A549 (cell line): ENCODE results near the gene INSM1. TPM values are rescaled to one million over a fixed set of nuclear protein-coding genes. Genes with fewer than 3 reads are reported as not detected.

Experiments
- ATAC-seq, 2 experiments: fragments of 200-7000 bp in 1 of 2; fragments of >200 bp in 1 of 2; cut with Nextera tagmentation in 1 of 2; cut with Tn5 transposase in 1 of 2; 3 replicates each; pipeline versions ENCODE4 v1.8.0 to v1.9.1; 2018 to 2020; ENCODE audit warnings: mild to moderate bottlenecking in 1 of 2, moderate library complexity in 1 of 2
- CTCF ChIA-PET: fragments of 300-600 bp; sonication (Branson Sonifier 250); formaldehyde crosslinking; extraction: SDS; loops from one replicate; lab custom pipeline; 2021; ENCODE audit warnings: antibody characterized with exemption, inconsistent platforms; lab: Yijun Ruan, JAX
- POLR2A ChIA-PET: fragments of 350-600 bp; formaldehyde crosslinking; extraction: SDS; loops from one replicate; lab custom pipeline; 2021; ENCODE audit warnings: antibody characterized with exemption, inconsistent platforms; lab: Yijun Ruan, JAX
- DNase-seq, 2 experiments: peaks; one replicate each; pipeline versions ENCODE4 v3.0.0 to v3.0.0-alpha.2; 2011 to 2016; ENCODE audit warnings: low read depth in 1 of 2, low spot score in 1 of 2
- FAIRE-seq: peaks from 2 replicates; lab custom pipeline; 2011; peaks lifted over from hg19 to GRCh38; lab: Jason Lieb, UNC
- H3K27ac ChIP-seq, 2 experiments: fragments of >200 bp; sonication (Bioruptor Twin); formaldehyde crosslinking; 3 replicates each; pipeline ENCODE4 v1.5.1; 2016 to 2017
- H3K4me1 ChIP-seq: fragments of >200 bp; sonication (Bioruptor Twin); formaldehyde crosslinking; 3 replicates; pipeline ENCODE4 v1.6.1; 2016
- H3K4me2 ChIP-seq: fragments of >200 bp; sonication (Bioruptor Twin); formaldehyde crosslinking; 3 replicates; pipeline ENCODE4 v1.6.1; 2016
- H3K4me3 ChIP-seq: fragments of >200 bp; sonication (Bioruptor Twin); formaldehyde crosslinking; 3 replicates; pipeline ENCODE4 v1.5.1; 2016
- H3K9me3 ChIP-seq: fragments of >200 bp; sonication (Bioruptor Twin); formaldehyde crosslinking; 3 replicates; pipeline ENCODE4 v1.6.1; 2016
- CBX2 ChIP-seq: fragments of 200-600 bp; sonication (generic); IDR thresholded peaks from 2 replicates; pipeline ENCODE4 v1.6.1; 2016; ENCODE audit warnings: low read depth, mild to moderate bottlenecking, borderline replicate concordance
- CHD4 ChIP-seq: fragments of 200-600 bp; sonication (generic); IDR thresholded peaks from 2 replicates; pipeline ENCODE4 v1.6.1; 2016; ENCODE audit warnings: antibody characterized with exemption, mild to moderate bottlenecking, borderline replicate concordance
- E2F6 ChIP-seq: IDR thresholded peaks from 2 replicates; pipeline ENCODE4 v1.6.1; 2012; ENCODE audit warnings: low read depth, borderline replicate concordance
- EHF ChIP-seq: fragments of 250-450 bp; sonication (Bioruptor Pico); IDR thresholded peaks from 2 replicates; pipeline ENCODE4 v1.5.0; 2020; ENCODE audit warnings: mild to moderate bottlenecking
- ESRRA ChIP-seq: fragments of 150-350 bp; IDR thresholded peaks from 2 replicates; pipeline ENCODE4 v1.6.1; 2014; ENCODE audit warnings: mild to moderate bottlenecking, low read length, borderline replicate concordance
- HOXA7 ChIP-seq: fragments of 250-450 bp; sonication (Bioruptor Pico); IDR thresholded peaks from 2 replicates; pipeline ENCODE4 v1.5.0; 2020; ENCODE audit warnings: mild to moderate bottlenecking, moderate library complexity
- HOXB5 ChIP-seq: fragments of 250-450 bp; sonication (Bioruptor Pico); IDR thresholded peaks from 2 replicates; pipeline ENCODE4 v1.5.0; 2020; ENCODE audit warnings: mild to moderate bottlenecking, moderate library complexity
- KDM1A ChIP-seq: fragments of 200-600 bp; sonication (generic); IDR thresholded peaks from 2 replicates; pipeline ENCODE4 v1.6.1; 2016; ENCODE audit warnings: low read depth, mild to moderate bottlenecking
- MAFK ChIP-seq: fragments of 450-650 bp; IDR thresholded peaks from 2 replicates; pipeline ENCODE4 v1.6.1; 2014; ENCODE audit not compliant: partially characterized antibody
- MAX ChIP-seq: IDR thresholded peaks from 2 replicates; pipeline ENCODE4 v1.6.1; 2012
- NFE2L2 ChIP-seq: fragments of 150-350 bp; conservative IDR thresholded peaks from 2 replicates; pipeline ENCODE4 v1.6.1; 2014; ENCODE audit warnings: low read length
- NPAS2 ChIP-seq: fragments of 250-450 bp; sonication (Bioruptor Pico); IDR thresholded peaks from 2 replicates; pipeline ENCODE4 v1.8.0; 2022; ENCODE audit warnings: mild to moderate bottlenecking, moderate library complexity, borderline replicate concordance
- PHF8 ChIP-seq: fragments of 200-600 bp; sonication (generic); IDR thresholded peaks from 2 replicates; pipeline ENCODE4 v1.6.1; 2016; ENCODE audit warnings: low read depth, mild to moderate bottlenecking, antibody characterized with exemption, moderate library complexity, borderline replicate concordance
- POLR2AphosphoS2 ChIP-seq: conservative IDR thresholded peaks from 2 replicates; pipeline ENCODE4 v1.6.1; 2012; ENCODE audit warnings: low read length, improper control_type of control experiment, inconsistent platforms
- RARB ChIP-seq: fragments of 250-450 bp; sonication (Bioruptor Pico); IDR thresholded peaks from 2 replicates; pipeline ENCODE4 v1.8.0; 2021; ENCODE audit warnings: mild to moderate bottlenecking, moderate library complexity
- SMC3 ChIP-seq: fragments of >200 bp; sonication (Bioruptor Twin); formaldehyde crosslinking; IDR thresholded peaks from 3 replicates; pipeline ENCODE4 v1.6.1; 2018; ENCODE audit warnings: inconsistent platforms
- ZNF302 ChIP-seq: fragments of 250-450 bp; sonication (Bioruptor Pico); IDR thresholded peaks from 2 replicates; pipeline ENCODE4 v1.9.0; 2021; ENCODE audit warnings: inconsistent platforms, mild to moderate bottlenecking, moderate library complexity
- WGBS: methylation state at CpG from one replicate; pipeline ENCODE4 v1.1.6; 2017; ENCODE audit errors: missing lambda C conversion rate; 5-methylcytosine and 5-hydroxymethylcytosine counted together
- polyA plus RNA-seq, 4 experiments: library from polyadenylated mRNA; depleted of rRNA in 3 of 4; stranded (reverse); fragments of >200 nt; fragmentation: RNase III in 1 of 4; extraction: RNeasy Plus Mini Kit Qiagen cat#74134 plus additional on column Dnase treatment in 1 of 4; gene quantifications; 2 replicates in 3 of 4; 3 replicates in 1 of 4; pipeline ENCODE4 v1.2.3, GENCODE V29; 2011 to 2017
- TF ChIP-seq, protein P1 (sequence below): IDR thresholded peaks from 2 replicates; pipeline ENCODE4 v1.6.1; 2012
- TF ChIP-seq, protein P2 (sequence below): fragments of 200-600 bp; sonication (generic); IDR thresholded peaks from 2 replicates; pipeline ENCODE4 v1.6.1; 2016; ENCODE audit warnings: antibody characterized with exemption, mild to moderate bottlenecking, moderate library complexity

The INSM1 gene
- polyA plus RNA-seq, 2 of the 4 experiments (the other 2 are of a cell fraction): not detected

- Histone ChIP-seq H3K27ac (no peak overlapping the region), H3K9me3 (no peaks in the 10 kb centered on the region), H3K4me2 (no peak overlapping the region), H3K4me1 (no peaks in the 10 kb centered on the region), H3K4me3 (no peak overlapping the region)
- no peak for TF ChIP-seq CHD4
- TF ChIP-seq, protein P1, sequence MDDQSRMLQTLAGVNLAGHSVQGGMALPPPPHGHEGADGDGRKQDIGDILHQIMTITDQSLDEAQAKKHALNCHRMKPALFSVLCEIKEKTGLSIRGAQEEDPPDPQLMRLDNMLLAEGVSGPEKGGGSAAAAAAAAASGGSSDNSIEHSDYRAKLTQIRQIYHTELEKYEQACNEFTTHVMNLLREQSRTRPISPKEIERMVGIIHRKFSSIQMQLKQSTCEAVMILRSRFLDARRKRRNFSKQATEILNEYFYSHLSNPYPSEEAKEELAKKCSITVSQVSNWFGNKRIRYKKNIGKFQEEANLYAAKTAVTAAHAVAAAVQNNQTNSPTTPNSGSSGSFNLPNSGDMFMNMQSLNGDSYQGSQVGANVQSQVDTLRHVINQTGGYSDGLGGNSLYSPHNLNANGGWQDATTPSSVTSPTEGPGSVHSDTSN: no peak
- TF ChIP-seq HOXB5 (CRISPR knock-in tag): no peak
- TF ChIP-seq CBX2: no peak
- no peak for TF ChIP-seq KDM1A
- TF ChIP-seq MAX: no peak
- no peak for TF ChIP-seq POLR2AphosphoS2
- TF ChIP-seq, protein P2, sequence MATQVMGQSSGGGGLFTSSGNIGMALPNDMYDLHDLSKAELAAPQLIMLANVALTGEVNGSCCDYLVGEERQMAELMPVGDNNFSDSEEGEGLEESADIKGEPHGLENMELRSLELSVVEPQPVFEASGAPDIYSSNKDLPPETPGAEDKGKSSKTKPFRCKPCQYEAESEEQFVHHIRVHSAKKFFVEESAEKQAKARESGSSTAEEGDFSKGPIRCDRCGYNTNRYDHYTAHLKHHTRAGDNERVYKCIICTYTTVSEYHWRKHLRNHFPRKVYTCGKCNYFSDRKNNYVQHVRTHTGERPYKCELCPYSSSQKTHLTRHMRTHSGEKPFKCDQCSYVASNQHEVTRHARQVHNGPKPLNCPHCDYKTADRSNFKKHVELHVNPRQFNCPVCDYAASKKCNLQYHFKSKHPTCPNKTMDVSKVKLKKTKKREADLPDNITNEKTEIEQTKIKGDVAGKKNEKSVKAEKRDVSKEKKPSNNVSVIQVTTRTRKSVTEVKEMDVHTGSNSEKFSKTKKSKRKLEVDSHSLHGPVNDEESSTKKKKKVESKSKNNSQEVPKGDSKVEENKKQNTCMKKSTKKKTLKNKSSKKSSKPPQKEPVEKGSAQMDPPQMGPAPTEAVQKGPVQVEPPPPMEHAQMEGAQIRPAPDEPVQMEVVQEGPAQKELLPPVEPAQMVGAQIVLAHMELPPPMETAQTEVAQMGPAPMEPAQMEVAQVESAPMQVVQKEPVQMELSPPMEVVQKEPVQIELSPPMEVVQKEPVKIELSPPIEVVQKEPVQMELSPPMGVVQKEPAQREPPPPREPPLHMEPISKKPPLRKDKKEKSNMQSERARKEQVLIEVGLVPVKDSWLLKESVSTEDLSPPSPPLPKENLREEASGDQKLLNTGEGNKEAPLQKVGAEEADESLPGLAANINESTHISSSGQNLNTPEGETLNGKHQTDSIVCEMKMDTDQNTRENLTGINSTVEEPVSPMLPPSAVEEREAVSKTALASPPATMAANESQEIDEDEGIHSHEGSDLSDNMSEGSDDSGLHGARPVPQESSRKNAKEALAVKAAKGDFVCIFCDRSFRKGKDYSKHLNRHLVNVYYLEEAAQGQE: no peak
- TF ChIP-seq MAFK: no peak
- no peak for TF ChIP-seq RARB
- no peak for TF ChIP-seq SMC3
- TF ChIP-seq ESRRA: no peak
- no peak for TF ChIP-seq ZNF302
- POLR2A ChIA-PET: interaction anchor here (0.5 kb wide), 1 partner anchor 1336 kb away, joined by 4 read pairs; no protein-coding TSS in a partner anchor
- no peak for DNase-seq
- 82% methylated on average over 13 of the region's 13 CpGs for WGBS
- FAIRE-seq: no peak
- ATAC-seq: no peak
- CTCF ChIA-PET: no interaction called here
Observed at GRCh38 chr20:20391766-20392165, 23.9 kb downstream of the INSM1 start.

- no peak overlapping the region for H3K4me3 ChIP-seq
- no peak overlapping the region for H3K4me2 ChIP-seq
- ATAC-seq (no peak), DNase-seq (no peak), FAIRE-seq (no peak)
- ChIA-PET CTCF (interaction anchor here (1.0 kb wide), 1 partner anchor 22 kb away, joined by 4 read pairs; no protein-coding TSS in a partner anchor), POLR2A (no interaction called here)
- TF ChIP-seq NPAS2 (CRISPR knock-in tag): no peak
- 77% methylated on average over 20 of the region's 20 CpGs for WGBS
- H3K9me3 ChIP-seq: no peaks in the 10 kb centered on the region
- H3K27ac ChIP-seq: no peak overlapping the region
- H3K4me1 ChIP-seq: no peaks in the 10 kb centered on the region
Observed at GRCh38 chr20:20393207-20394120, 25.6 kb downstream of the INSM1 start.

GRCh38 chr20:20395087-20395486, 27.2 kb downstream of the INSM1 start:
- no peaks in the 10 kb centered on the region for H3K4me1 ChIP-seq
- no peak for TF ChIP-seq MAX
- no peak for TF ChIP-seq E2F6
- no peak for TF ChIP-seq HOXA7 (CRISPR knock-in tag)
- no peak for TF ChIP-seq NFE2L2
- TF ChIP-seq, protein P2: no peak
- TF ChIP-seq, protein P1: no peak
- TF ChIP-seq CHD4: no peak
- TF ChIP-seq PHF8: no peak
- no peak for TF ChIP-seq EHF
- POLR2A ChIA-PET: no interaction called here
- no peak overlapping the region for H3K27ac ChIP-seq
- 68% methylated on average over 12 of the region's 12 CpGs for WGBS
- H3K9me3 ChIP-seq: no peaks in the 10 kb centered on the region
- H3K4me3 ChIP-seq: no peak overlapping the region
- FAIRE-seq: no peak
- no peak overlapping the region for H3K4me2 ChIP-seq
- no peak for ATAC-seq
- CTCF ChIA-PET: interaction anchor here (0.6 to 1.0 kb wide), 2 partner anchors 20 to 150 kb away, joined by 3 to 4 read pairs; no protein-coding TSS in a partner anchor
- DNase-seq: no peak
